ENCODE measurements around the gene LCNL1. TPM values are rescaled to one million over a fixed set of nuclear protein-coding genes. Genes with fewer than 3 reads are reported as not detected.

Gene LCNL1
- total RNA-seq, 2 donors from 2014 or later: 0.06 TPM; not detected in 1

DNA sequence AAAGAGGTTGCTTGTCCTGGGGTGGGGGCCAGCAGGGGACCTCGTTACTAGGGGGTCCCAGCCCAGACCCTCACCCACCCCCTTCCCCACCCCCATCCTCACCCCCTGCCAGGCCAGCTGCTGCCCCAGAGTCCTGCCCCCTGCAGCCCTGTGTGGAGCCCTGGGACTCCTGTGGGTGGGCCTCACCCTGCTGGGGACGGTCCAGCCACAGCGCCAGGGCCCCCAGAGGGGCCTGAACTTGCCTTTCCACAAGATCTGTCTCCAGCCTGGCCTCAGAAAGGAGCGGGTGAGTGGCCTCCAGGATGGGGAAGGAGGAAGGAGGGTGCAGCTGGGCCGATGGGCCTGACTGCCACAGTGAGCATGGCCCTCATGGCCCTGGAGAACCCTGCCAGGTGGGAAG lies 13.0 kb upstream of the LCNL1 start:
- ATAC-seq (no peak), DNase-seq (no peak)
- intact Hi-C loops (cut with DNase I, micrococcal nuclease): no loop called here

- DNase-seq (no peak), ATAC-seq (no peak)
- intact Hi-C loops (cut with DNase I, micrococcal nuclease): no loop called here
Observed at GRCh38 chr9:136970361-136970760, 12.4 kb upstream of the LCNL1 start.

DNA sequence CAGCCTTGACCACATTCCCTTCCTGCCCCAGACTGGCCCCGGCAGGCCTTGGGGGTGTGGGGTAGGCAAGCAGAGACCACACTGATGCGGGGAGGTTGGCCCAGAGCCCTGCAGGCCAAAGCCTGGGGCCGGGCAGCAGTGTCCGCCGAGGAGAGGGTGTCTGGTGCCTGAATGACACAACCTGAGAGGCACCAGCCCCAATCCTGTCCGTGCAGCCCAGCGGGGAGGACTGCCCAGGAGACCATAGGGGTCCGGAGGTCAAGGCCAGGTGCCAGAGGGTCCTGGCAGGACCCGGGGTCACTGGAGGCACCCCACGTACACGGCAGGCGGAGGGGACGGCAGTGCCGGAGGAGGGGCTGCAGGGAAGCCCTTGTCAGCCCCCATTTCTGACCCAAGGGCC lies 11.0 kb upstream of the LCNL1 start:
- ATAC-seq (no peak), DNase-seq (no peak)
- intact Hi-C loops (cut with DNase I, micrococcal nuclease): no loop called here

GRCh38 chr9:136972335-136972734 lies 10.5 kb upstream of the LCNL1 start:
- intact Hi-C loops (cut with DNase I, micrococcal nuclease): no loop called here
- no peak for ATAC-seq
- DNase-seq: no peak

GRCh38 chr9:136972743-136973142 lies 10.1 kb upstream of the LCNL1 start:
- ATAC-seq (no peak), DNase-seq (no peak)
- intact Hi-C loops (cut with DNase I, micrococcal nuclease): no loop called here

GRCh38 chr9:136973618-136974617 lies 8.9 kb upstream of the LCNL1 start:
- no peak for ATAC-seq
- intact Hi-C loops (cut with DNase I, micrococcal nuclease): no loop called here
- DNase-seq: no peak

DNA sequence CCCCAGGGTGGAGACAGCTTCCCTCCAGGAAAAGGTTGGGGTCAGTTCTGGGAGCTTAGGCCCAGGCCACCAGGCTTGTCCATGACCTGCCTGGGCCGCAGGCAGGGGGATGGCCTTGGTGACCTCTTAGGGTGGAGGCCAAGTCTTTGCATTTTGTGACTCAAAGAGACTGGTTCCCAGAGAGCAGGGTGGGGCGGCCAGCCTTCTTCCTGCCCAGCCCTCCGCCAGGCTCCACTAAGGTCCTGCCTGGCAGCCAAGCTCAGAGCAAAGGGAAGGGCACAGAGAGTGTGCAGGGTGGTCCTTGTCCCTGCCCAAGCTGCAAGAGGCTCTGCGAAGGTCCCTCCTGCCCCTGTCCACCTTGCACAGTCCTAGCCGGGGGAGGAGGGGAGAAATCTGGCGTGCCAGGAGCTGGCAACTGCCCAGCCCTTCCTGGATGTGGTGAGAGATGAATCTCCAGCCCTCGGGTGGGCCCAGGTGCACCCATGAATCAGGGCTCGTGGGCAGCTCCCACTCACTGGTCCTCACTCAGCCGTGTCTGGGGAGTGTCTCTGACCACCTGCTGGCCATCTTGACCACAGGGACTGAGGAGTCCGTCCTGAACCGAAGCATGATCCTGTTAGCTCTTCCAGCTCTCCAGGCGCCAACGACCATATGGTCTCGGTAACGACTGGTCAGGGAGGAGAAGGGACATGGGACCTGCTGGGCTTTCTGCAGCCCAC lies 7.8 kb upstream of the LCNL1 start:
- intact Hi-C loops (cut with DNase I, micrococcal nuclease): no loop called here
- ATAC-seq (peak; percentile 42), DNase-seq (no peak)

DNA sequence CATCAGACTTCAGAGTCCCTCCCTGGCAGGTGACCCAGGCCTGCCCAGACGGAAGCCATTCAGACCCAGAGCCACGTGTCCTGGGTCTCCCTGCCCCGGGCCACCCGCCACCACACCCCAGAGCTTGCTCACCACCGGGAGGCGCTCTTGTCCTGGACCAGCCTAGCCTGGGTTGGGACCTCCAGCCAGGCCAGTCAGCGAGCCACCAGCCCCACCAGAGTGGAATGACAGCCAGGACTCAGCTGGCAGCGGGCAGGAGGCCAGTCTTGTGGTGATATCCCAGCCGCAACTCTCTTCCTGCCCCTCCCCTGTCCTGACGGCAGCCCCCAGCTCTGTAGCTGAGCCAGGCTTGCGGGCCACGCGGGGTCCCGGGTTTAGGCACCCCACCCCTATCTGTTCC lies 7.1 kb upstream of the LCNL1 start:
- ATAC-seq (no peak), DNase-seq (no peak)
- intact Hi-C loops (cut with DNase I, micrococcal nuclease): no loop called here

DNA sequence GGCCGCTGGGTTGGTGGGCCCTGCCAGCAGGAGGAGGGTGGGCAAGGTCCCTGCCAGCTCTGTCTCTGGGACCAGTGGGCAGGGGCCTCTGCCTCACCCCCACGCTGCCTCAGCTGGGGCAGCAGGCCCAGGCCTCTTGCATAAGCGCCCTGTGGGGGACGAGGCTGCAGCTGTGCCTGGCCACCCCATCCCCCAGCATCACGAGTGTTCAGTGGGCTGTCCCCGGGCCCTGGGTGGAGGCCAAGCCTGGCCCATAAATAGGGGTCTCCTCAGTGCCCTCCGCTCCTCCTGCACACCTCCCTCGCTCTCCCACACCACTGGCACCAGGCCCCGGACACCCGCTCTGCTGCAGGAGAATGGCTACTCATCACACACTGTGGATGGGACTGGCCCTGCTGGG lies 5.6 kb upstream of the LCNL1 start, which contains the start of gene PTGDS:
Gene PTGDS (plus strand): TSS at position 282 of the 400 bp plus-strand sequence. CDS start 75 bp downstream, at position 357.
- no peak for DNase-seq
- ATAC-seq: no peak
- intact Hi-C loops (cut with DNase I, micrococcal nuclease): no loop called here

GRCh38 chr9:136977649-136978072 lies 5.1 kb upstream of the LCNL1 start:
- peak; percentile 15 for ATAC-seq
- no peak for DNase-seq
- intact Hi-C loops (cut with DNase I, micrococcal nuclease): no loop called here

DNA sequence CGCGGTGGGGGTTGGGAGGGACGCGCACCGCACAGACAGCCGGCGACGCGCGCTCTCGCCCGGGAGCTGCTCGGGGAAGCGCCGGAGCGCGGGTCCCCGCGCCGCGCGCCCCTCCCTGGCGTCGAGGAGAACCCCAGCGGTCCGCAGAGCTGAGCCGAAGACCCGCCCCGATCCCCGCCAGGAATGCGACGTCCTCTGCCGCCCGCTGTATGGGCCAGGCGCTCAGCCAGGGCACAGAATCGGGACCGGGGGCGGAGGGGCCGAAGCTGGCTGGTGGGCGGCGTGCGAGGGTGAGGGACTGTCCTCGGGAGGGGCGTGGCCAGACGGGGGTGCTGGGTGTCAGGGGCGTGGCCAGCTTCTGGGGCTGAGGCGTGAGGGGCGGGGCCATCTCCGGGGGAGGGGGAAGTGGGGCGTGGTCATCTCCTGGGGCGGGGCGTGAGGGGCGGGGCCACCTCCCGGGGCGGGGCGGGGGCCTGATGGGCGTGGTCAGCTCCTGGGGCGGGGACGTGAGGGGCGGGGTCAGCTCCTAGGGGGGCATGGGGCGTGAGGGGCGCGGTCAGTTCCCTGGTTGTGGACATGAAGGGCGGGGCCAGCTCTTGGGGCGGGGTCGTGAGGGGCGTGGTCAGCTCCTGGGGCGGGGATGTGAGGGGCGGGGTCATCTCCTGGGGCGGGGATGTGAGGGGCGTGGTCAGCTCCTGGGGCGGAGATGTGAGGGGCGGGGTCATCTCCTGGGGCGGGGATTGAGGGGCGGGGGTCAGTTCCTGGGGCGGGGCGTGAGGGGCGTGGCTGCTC lies 4.5 kb upstream of the LCNL1 start:
- intact Hi-C loops (cut with DNase I, micrococcal nuclease): no loop called here
- peak; percentile 70 to 78 for DNase-seq
- peak; percentile 71 for ATAC-seq

DNA sequence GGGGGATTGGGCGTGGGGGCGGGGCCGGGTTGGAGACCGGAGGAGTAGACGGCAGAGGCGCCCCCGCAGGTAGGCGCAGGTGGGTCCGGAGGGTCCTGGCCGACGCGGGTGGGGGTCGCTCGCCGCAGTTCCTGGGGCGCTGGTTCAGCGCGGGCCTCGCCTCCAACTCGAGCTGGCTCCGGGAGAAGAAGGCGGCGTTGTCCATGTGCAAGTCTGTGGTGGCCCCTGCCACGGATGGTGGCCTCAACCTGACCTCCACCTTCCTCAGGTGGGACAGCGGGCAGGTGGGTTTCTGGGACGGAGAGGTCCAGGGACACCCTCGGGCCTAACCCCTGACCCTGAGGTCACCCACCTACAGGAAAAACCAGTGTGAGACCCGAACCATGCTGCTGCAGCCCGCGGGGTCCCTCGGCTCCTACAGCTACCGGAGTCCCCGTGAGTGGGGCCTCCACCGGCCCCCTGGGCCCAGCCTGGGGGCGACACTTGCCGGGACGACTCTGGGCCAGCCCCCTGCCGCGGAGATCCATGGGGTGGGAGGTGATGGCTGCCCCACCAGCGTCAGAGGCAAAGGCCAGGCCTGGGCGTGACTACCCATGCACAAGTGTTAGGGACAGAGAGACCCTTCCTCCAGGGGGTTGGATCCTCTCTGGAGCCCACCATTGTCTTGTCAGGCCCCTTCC lies 3.8 kb upstream of the LCNL1 start:
- DNase-seq (peak in 1 of 2 donors; percentile 46), ATAC-seq (no peak)
- intact Hi-C loops (cut with DNase I, micrococcal nuclease): no loop called here

- DNase-seq (no peak), ATAC-seq (no peak)
- intact Hi-C loops (cut with DNase I, micrococcal nuclease): no loop called here
Observed at GRCh38 chr9:136979769-136980587, 2.8 kb upstream of the LCNL1 start.

DNA sequence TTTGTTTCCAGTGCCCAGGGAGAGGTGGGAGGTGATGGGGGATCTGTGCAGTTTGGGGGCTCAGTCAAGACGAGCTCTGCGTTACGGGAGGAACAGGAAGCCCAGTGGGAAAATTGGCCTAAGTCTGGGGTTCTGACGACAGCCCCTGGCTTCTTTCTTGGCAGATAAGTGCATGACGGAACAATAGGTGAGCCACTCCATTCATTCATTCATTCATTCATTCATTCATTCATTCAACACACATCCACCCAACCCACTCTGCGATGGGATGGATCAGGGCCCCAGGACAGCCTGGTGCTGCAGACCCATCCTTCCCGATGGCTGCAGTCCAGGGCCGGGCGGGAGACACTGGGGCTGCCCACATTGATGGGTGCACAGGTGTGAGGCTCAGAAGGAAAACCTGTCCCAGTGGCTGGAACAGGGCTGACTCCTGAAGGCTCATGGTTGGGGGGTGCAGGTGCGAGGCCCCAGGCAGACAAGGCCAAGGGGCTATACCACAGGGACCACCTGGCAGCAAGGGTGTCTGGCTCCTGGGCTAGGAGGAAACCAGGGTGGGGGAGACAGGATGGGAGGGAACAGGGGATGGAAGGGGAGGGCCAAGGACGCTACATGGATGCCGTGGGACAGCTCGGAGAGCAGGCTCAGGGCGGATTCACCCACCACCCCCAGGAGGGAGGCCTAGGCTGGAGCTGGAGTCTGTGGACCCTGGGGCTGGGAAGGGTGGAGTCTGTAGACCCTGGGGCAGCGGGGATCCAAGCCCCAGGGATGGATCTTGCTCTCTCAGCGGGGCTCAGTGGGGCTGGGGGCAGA lies 1.9 kb upstream of the LCNL1 start:
- no peak for DNase-seq
- intact Hi-C loops (cut with DNase I, micrococcal nuclease): no loop called here
- ATAC-seq: no peak

GRCh38 chr9:136981588-136982231 lies 1.1 kb upstream of the LCNL1 start:
- intact Hi-C loops (cut with DNase I, micrococcal nuclease): no loop called here
- ATAC-seq (no peak), DNase-seq (no peak)

DNA sequence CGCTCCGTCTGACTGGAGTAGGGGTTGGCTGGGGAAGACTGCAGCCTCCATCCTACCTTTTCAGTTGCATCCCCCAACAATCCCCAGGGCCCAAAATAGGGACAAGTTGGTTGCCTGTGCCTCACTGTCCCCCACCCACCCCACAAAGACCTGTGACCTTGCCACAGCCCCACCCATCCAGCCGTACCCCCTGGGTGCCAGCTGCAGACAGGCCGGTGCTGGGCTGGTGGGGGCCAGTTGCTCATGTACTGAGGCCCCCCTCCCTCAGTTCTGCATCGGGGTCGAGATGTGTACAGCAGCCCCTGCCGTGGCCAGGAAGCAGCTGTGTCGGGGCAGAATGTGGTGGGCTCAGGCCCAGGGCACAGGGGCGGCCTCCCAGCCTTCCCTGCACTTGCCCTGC lies 374 bp downstream of the LCNL1 start:
- DNase-seq (no peak), ATAC-seq (no peak)
- intact Hi-C loops (cut with DNase I, micrococcal nuclease): no loop called here

All from left colon (tissue), 2 donors.